Thoracic aorta (tissue), 2 donors: ENCODE measurements around the gene DPF3. TPM values are rescaled to one million over a fixed set of nuclear protein-coding genes. Genes with fewer than 3 reads are reported as not detected.

ENCODE experiments used
- ATAC-seq: fragments of 150-250 bp; one replicate; pipeline ENCODE4 v1.8.0; 2017; ENCODE audit warnings: low read depth; ENCODE audit not compliant: insufficient number of reproducible peaks, low FRiP score
- DNase-seq: peaks from one replicate; pipeline ENCODE4 v3.0.0-alpha.2; 2020; ENCODE audit warnings: low spot score
- H3K27ac ChIP-seq, 2 donors: fragments of 200-600 bp; sonication (generic); 1 replicate in 1 of 2; 2 replicates in 1 of 2; pipeline ENCODE4 v1.5.1; 2016; ENCODE audit warnings: mild to moderate bottlenecking in 2 of 2, moderate library complexity in 2 of 2
- H3K27me3 ChIP-seq: fragments of 200-600 bp; sonication (generic); replicated peaks from 2 replicates; pipeline ENCODE4 v1.6.0; 2016; ENCODE audit warnings: mild to moderate bottlenecking; ENCODE audit not compliant: insufficient read depth
- H3K36me3 ChIP-seq: fragments of 200-600 bp; sonication (generic); one replicate; pipeline ENCODE4 v1.5.1; 2016
- H3K4me1 ChIP-seq, 2 donors: fragments of 200-600 bp; sonication (generic); 1 replicate in 1 of 2; 2 replicates in 1 of 2; pipeline versions ENCODE4 v1.5.1 to v1.6.0; 2016; ENCODE audit warnings: low read depth in 2 of 2, mild to moderate bottlenecking in 1 of 2; ENCODE audit not compliant: control insufficient read depth in 1 of 2
- H3K4me3 ChIP-seq: fragments of 200-600 bp; sonication (generic); 2 replicates; pipeline ENCODE4 v1.5.1; 2016; ENCODE audit warnings: mild to moderate bottlenecking
- H3K9me3 ChIP-seq: fragments of 200-600 bp; sonication (generic); 2 replicates; pipeline ENCODE4 v1.5.1; 2016
- total RNA-seq, 2 donors: library from RNA; depleted of rRNA; stranded (reverse); fragments of >200 nt; gene quantifications; one replicate each; pipeline versions ENCODE4 v1.1.0 to v1.2.3, GENCODE V29; 2016
- TF ChIP-seq, protein P1 (sequence below): fragments of 200-600 bp; sonication (generic); IDR thresholded peaks from one replicate; pipeline ENCODE4 v1.5.1; 2019; ENCODE audit warnings: antibody characterized with exemption

Gene DPF3
- total RNA-seq, 2 donors from 2014 or later = 2.2 to 8.9 TPM

DNA sequence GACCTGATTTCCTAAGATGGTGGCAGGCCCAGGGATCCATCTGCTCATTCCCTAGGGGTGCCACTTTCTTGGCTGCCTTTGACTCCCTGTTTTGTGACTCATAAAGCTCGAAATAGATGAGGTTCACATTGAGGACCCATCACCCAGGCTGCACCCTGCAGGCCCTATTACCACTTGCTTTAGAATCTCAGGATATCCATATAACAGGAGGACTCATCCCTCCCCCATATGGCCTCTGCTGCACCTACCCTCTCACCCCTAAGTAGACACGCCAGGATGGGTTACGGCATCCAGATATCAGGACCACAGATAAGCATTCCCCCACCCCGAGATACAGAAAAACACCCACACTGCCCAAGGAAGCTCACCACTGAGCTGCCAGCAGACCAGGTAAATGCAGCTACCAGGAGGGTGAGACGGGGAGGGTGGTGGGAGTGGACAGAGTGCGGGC is 155.7 kb downstream of the DPF3 start:
- Histone ChIP-seq H3K27me3 (no peaks in the 10 kb centered on the region), H3K9me3 (no peaks in the 10 kb centered on the region), H3K36me3 (no peaks in the 10 kb centered on the region), H3K27ac (no peak overlapping the region), H3K4me3 (no peak overlapping the region), H3K4me1 (peaks cover 0 to 2% of the 10 kb centered on the region in 2 donors)
- DNase-seq (no peak), ATAC-seq (no peak)
- TF ChIP-seq, protein P1, sequence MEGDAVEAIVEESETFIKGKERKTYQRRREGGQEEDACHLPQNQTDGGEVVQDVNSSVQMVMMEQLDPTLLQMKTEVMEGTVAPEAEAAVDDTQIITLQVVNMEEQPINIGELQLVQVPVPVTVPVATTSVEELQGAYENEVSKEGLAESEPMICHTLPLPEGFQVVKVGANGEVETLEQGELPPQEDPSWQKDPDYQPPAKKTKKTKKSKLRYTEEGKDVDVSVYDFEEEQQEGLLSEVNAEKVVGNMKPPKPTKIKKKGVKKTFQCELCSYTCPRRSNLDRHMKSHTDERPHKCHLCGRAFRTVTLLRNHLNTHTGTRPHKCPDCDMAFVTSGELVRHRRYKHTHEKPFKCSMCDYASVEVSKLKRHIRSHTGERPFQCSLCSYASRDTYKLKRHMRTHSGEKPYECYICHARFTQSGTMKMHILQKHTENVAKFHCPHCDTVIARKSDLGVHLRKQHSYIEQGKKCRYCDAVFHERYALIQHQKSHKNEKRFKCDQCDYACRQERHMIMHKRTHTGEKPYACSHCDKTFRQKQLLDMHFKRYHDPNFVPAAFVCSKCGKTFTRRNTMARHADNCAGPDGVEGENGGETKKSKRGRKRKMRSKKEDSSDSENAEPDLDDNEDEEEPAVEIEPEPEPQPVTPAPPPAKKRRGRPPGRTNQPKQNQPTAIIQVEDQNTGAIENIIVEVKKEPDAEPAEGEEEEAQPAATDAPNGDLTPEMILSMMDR = no peak

DNA sequence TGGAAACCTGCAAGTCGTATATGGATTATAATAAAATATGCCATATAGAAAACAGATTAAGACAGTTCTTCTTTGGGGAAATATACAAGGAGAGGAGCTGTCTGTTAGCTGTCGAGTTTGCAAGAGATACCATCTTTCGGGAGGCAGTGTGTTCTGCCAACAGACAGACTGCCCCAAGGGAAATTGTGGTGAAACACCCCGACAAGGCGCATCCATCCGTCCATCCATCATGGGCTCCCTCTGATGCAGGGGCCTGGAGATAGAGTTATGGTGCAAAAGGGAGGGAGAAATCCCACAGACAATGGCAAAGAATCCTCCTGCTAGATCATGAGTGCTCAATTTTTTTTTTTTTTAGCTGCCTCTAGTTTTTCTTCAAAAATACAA is 156.3 kb downstream of the DPF3 start:
- no peak overlapping the region for H3K4me3 ChIP-seq
- no peak overlapping the region for H3K27ac ChIP-seq
- H3K9me3 ChIP-seq = no peaks in the 10 kb centered on the region
- H3K27me3 ChIP-seq = no peaks in the 10 kb centered on the region
- H3K36me3 ChIP-seq = no peaks in the 10 kb centered on the region
- no peak for DNase-seq
- no peaks in the 10 kb centered on the region for H3K4me1 ChIP-seq
- no peak for ATAC-seq
- TF ChIP-seq, protein P1 = no peak

DNA sequence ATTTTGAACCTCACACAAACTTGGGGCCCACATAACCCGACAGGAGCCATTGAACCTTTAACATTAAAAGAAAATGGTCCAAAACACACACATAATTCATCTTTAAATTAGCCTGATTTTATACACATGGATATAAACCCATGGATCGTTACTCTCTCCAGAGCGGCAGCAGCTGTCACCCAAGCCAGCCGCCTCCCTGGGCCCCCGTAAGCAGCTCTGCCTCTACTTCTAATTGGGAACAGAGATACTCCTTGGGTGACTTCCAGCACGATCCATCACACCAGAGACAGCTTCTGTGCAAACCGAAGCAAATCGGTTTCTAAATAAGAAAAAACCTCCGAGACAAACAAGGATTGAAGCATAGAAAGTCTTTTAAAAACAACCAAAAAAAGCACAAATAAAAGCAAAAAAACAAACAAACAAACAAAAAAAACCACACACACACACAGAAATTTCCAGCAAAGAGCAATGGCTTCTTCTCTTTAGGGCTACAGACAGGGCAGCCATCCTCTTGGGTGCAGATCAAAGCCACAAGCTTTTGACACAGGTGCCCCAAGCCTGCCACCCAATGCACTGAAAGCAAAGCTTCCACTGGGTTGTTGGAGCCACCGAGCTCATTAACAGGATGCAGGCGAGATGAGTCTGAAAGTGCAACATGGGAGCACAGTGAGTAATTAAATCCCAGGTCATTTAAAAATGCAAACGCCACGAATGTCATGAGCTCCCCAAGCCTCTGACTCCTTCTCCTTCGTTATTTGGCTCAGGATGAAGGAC is 156.9 kb downstream of the DPF3 start:
- no peak for DNase-seq
- Histone ChIP-seq H3K4me1 (no peaks in the 10 kb centered on the region), H3K36me3 (no peaks in the 10 kb centered on the region), H3K4me3 (no peak overlapping the region), H3K27ac (no peak overlapping the region), H3K9me3 (no peaks in the 10 kb centered on the region), H3K27me3 (no peaks in the 10 kb centered on the region)
- ATAC-seq = no peak
- TF ChIP-seq, protein P1 = no peak

DNA sequence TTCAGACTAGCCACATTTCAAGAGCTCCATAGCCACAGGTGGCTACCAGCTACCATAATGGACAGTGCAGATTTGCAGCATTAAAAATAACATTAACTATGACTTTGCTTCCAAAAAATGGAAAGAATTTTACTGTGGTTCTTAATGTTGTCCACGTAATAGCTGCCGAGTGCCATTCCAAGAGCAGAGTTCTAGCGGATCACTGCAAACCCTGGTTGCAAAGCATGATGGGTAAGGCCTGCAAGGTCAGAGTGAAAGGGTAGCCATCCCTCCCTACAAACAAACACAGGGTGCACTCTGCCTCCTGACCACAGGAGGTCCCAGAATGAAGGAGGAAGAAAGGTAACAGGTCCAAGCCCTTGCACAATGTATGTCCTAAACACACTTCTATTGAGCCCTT is 157.6 kb downstream of the DPF3 start:
- no peaks in the 10 kb centered on the region for H3K36me3 ChIP-seq
- no peaks in the 10 kb centered on the region for H3K9me3 ChIP-seq
- ATAC-seq (no peak), DNase-seq (no peak)
- no peaks in the 10 kb centered on the region for H3K27me3 ChIP-seq
- TF ChIP-seq, protein P1 = no peak
- no peak overlapping the region for H3K4me3 ChIP-seq
- H3K4me1 ChIP-seq = no peaks in the 10 kb centered on the region
- H3K27ac ChIP-seq = no peak overlapping the region

DNA sequence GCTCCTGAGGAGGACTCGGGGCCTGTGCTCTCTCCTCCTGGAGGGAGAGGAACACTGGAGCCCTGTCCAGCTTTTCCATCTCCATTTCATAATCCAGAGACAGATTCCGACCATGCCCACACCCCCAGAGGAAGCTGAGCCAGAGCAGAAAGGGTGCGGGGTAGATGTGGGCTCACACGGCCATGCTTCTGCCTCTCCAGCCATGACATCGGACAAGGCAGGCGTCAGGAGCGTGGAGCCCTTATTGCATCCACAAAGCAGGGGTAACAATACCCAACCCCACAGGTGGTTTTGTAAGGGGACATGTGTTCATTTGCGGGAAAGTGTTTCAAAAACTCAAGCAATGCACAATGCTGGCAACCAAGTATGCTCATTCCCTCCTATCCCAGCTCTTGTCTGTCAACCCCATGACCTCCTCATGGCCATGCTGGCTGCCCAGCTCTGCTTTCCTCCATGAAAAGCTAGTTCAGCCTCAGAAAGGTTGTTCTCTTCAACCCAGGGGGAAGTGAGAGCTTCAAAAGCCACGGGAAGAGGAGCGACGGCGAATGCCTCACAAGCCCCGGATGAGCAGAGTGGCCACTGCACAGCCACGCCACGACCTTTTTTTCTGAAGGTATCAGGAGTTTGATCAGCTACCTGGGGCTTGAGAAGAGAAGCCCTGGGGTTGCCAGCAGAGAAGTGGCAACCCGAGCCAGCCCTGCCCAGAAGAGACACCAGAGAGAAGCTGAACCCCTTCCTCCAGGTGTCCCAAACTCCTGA is 161.7 kb downstream of the DPF3 start:
- DNase-seq (no peak), ATAC-seq (no peak)

More for the DNA sequence above, 161.7 kb downstream of the DPF3 start:
- TF ChIP-seq, protein P1 = no peak
- no peaks in the 10 kb centered on the region for H3K27me3 ChIP-seq
- H3K9me3 ChIP-seq = no peaks in the 10 kb centered on the region
- no peak overlapping the region for H3K4me3 ChIP-seq
- no peaks in the 10 kb centered on the region for H3K36me3 ChIP-seq
- no peak overlapping the region for H3K27ac ChIP-seq
- H3K4me1 ChIP-seq = no peaks in the 10 kb centered on the region
